Esophagus (tissue), 2 donors: Measurements from ENCODE around the gene ZNF423. TPM values are rescaled to one million over a fixed set of nuclear protein-coding genes. Genes with fewer than 3 reads are reported as not detected.

Experiments
- H3K27ac ChIP-seq, 2 donors: one replicate each; pipeline ENCODE4 v1.5.1; 2013; ENCODE audit warnings: low read depth in 2 of 2, mild to moderate bottlenecking in 2 of 2, inconsistent platforms in 1 of 2, low read length in 1 of 2, moderate library complexity in 1 of 2
- H3K27me3 ChIP-seq, 2 donors: one replicate each; pipeline ENCODE4 v1.6.1; 2013; ENCODE audit warnings: low read length in 2 of 2, control low read depth in 1 of 2, mild to moderate bottlenecking in 1 of 2; ENCODE audit not compliant: insufficient read depth in 2 of 2, control insufficient read depth in 1 of 2
- H3K36me3 ChIP-seq, 2 donors: one replicate each; pipeline ENCODE4 v1.6.1; 2013; ENCODE audit warnings: low read length in 1 of 2; ENCODE audit not compliant: control insufficient read depth in 2 of 2, insufficient read depth in 2 of 2
- H3K4me1 ChIP-seq, 2 donors: one replicate each; pipeline ENCODE4 v1.6.1; 2013; ENCODE audit warnings: low read length in 1 of 2; ENCODE audit not compliant: control insufficient read depth in 2 of 2, insufficient read depth in 2 of 2
- H3K4me3 ChIP-seq, 2 donors: one replicate each; pipeline ENCODE4 v1.5.1; 2013; ENCODE audit warnings: low read length in 2 of 2, mild to moderate bottlenecking in 2 of 2, low read depth in 1 of 2, moderate library complexity in 1 of 2
- H3K9me3 ChIP-seq, 2 donors: one replicate each; pipeline ENCODE4 v1.6.1; 2013; ENCODE audit warnings: mild to moderate bottlenecking in 2 of 2, low read depth in 1 of 2, low read length in 1 of 2, moderate library complexity in 1 of 2; ENCODE audit not compliant: control insufficient read depth in 2 of 2, insufficient read depth in 1 of 2
- WGBS, 2 donors: extraction: QIAGEN DNeasy Blood & Tissue Kit; methylation state at CpG; one replicate each; pipeline ENCODE4 v1.1.7; 2013; 5-methylcytosine and 5-hydroxymethylcytosine counted together
- polyA plus RNA-seq, 2 donors: library from polyadenylated mRNA; stranded (reverse); fragments of 200-250 nt; gene quantifications; one replicate each; pipeline ENCODE4 v1.2.3, GENCODE V29; 2013
- donor health status: healthy with polysubstance abuse.
- donor health status: Bipolar disorder and iron deficiency.

Gene ZNF423
- polyA plus RNA-seq, result under 1 TPM; 0.53 to 0.67 TPM

DNA sequence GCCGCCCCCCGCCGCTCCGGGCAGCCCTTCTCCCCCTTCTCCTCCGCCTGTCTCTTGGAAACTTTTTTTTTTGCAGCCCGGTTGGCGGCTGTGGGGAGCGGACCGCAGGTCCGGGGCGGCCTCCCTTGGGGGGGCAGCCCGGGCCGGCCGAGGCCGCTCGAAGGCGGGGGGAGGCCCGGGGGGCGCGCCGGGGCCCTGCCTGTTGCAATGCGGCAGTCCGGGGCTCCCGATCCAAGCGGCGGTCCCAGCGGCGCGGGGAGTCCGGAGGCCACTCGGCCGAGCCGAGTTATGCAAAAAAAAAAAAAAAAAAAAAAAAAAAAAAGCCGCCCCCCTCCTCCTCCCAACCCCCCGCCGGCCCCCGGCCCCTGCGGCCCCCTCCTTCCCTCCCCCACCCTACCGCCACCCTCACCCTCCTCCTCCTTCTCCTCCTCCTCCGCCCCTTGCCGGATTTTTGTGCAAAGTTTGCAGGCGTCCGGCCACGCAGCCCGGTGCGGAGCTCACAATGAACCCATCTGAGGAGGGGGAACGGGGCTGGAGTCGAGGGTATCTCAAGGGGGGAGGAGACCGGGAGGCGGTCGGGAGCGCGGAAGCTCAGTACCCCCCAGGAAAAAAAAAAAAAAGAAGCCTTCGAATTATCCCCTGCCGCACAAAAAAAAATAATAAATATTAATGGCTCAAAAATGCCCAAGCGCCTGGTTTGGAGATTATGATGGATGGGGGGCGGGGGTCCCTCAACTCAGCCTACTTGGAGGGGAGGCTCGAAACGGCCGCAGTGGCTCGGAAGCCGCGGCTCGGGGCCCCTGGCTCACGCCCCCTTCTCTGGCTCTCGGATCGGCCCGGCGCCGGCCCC is at the start of gene ZNF423:
Gene ZNF423, minus strand, starts transcription at position 291 of the 850 bp plus-strand sequence. CDS start 338 bp downstream, outside the sequence.
- H3K27ac ChIP-seq, result peak within 1 kb of the TSS; percentile 63 to 89
- peaks cover 0 to 3% of the 10 kb centered on the region in 2 donors for H3K4me1 ChIP-seq
- H3K27me3 ChIP-seq, result no peaks in the 10 kb centered on the region
- 1% methylated on average over 42 to 66 of the region's 70 CpGs for WGBS, 2 donors
- peak within 1 kb of the TSS; percentile 67 to 77 for H3K4me3 ChIP-seq
- no peaks in the 10 kb centered on the region for H3K9me3 ChIP-seq
- H3K36me3 ChIP-seq, result no peaks in the 10 kb centered on the region

DNA sequence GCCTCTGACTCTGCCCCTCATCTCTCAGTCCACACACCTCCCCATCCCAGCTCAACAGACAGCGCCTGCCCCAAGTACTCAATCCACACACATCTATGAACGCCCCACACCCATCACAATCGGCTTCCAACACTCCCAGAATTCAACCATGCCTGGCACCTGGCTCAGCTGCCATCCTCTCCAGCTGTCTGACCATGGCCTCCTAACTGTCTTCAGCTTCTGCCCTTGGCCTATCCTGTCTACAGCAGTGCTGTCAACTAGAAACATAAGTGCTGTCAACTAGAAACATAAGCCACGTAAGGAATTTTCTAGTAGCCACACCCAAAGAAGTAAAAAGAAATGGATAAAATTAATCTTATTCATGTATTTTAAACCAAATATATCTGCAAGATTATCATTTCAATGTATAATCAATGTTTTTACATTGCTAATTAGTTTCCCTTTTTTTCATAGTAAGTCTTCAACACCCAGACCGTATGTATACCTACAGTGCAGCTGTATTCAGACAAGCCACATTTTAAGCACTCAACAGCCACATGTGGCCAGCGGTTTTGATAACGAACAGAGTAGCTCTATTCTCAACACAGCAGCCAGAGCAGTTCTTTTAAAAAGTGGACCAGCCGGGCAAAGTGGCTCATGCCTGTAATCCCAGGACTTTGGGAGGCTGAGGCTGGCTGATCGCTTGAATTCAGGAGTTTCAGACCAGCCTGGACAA is 48.6 kb upstream of the ZNF423 start:
- H3K4me1 ChIP-seq, result no peaks in the 10 kb centered on the region
- no peak overlapping the region for H3K4me3 ChIP-seq
- no peaks in the 10 kb centered on the region for H3K9me3 ChIP-seq
- no peak overlapping the region for H3K27ac ChIP-seq
- 85 to 87% methylated on average over 9 of the region's 9 CpGs for WGBS, 2 donors
- H3K27me3 ChIP-seq, result no peaks in the 10 kb centered on the region
- H3K36me3 ChIP-seq, result no peaks in the 10 kb centered on the region

DNA sequence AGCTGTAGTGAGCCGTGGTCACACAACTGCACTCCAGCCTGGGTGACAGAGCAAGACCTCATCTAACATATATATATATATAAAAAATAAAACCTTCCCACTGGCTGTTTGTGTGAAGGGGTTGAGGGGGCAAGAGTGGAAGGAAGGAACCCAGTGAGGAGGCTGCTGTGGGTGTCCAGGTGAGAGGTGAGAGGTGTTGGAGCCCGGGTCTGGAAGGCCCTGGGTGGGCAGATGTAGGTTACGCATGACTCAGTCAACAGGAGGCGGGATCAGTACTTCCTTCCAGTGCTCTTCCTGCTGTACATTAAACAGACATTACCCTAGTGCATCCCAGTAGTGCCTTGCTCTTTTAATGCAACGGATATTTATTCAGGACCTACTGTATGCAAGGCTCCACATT is 47.0 kb upstream of the ZNF423 start:
- H3K36me3 ChIP-seq, result no peaks in the 10 kb centered on the region
- H3K4me1 ChIP-seq, result no peaks in the 10 kb centered on the region
- H3K27me3 ChIP-seq, result no peaks in the 10 kb centered on the region
- H3K9me3 ChIP-seq, result no peaks in the 10 kb centered on the region
- WGBS, 2 donors, result 76 to 78% methylated on average over 5 of the region's 5 CpGs
- no peak overlapping the region for H3K4me3 ChIP-seq
- H3K27ac ChIP-seq, result no peak overlapping the region

DNA sequence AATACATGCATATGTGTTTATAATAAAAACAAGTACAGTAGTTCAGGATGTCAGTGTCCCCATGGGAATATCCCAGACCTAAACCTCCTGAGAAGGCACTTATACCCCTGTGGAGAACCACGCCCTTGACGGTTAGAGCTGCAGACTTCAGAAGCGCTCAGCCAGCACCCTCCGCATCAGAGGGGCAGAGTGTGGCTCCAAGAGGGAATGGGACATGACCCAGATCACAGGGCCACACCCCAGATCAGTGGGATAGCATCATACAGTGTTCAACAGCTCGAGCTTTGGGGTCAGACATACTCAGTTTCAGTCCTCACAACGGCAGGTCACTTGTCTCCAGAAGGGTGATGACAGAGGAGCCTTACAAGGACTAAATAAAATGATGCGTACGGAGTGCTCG is 45.8 kb upstream of the ZNF423 start:
- 86 to 88% methylated on average over 9 of the region's 9 CpGs for WGBS, 2 donors
- Histone ChIP-seq H3K9me3 (no peaks in the 10 kb centered on the region), H3K27ac (no peak overlapping the region), H3K27me3 (no peaks in the 10 kb centered on the region), H3K4me3 (no peak overlapping the region), H3K4me1 (no peaks in the 10 kb centered on the region), H3K36me3 (no peaks in the 10 kb centered on the region)

DNA sequence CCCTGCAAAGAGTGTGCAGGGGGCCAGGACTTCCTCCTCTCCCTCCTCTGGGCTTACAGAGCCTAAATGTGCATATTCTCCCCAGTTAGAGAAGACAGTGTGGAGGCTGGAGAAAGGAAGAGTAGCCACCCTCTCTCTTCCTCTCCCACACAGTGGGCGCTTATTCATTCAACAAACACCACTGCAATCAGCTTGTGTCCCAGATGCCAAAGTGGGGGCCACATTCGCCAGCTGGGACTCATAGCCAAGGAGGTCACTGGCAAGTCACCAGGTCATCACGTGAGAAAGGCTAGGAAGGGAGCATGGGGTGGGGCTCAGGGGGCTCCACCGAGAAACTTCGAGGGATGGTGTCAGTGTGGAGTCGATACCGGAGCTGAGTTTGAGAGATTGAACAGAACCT is 45.0 kb upstream of the ZNF423 start:
- Histone ChIP-seq H3K4me3 (no peak overlapping the region), H3K27ac (no peak overlapping the region), H3K9me3 (no peaks in the 10 kb centered on the region), H3K4me1 (no peaks in the 10 kb centered on the region), H3K36me3 (no peaks in the 10 kb centered on the region), H3K27me3 (no peaks in the 10 kb centered on the region)
- 81 to 83% methylated on average over 7 of the region's 7 CpGs for WGBS, 2 donors

DNA sequence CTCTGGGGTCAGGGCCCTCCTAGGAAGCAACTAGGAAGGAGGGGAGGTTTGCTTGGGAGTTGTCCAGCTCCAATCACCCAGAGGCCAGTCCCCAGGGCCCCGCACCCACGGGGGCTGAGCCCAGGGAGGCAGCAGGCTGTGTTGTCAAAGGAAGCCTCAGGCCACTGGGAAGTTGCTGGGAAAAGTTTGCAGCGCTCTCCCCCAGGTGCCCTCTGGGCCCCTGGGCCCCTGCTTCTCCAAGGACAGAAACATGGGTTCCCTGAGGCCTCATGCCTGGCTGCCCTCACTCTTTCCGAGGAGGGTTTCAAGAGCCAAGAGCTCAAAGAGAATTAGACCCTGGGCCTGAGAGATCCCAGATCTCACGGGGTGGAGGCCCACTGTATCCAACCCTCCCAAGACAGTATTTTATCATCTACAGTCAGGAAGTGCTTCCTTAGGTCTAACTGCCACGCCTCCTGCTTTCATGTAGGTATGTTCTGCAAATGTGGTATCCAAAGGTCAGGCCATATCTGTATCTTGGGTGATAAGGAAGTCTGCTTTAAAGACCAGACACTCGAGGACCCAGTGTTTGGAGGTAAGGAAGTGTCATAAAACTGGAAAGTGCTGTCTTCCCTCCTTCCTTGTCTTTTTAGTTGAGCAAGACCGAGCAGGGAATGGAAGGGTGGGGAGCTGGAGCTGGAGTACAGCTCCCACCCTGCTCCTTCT is 44.2 kb upstream of the ZNF423 start:
- Histone ChIP-seq H3K27ac (no peak overlapping the region), H3K4me1 (no peaks in the 10 kb centered on the region), H3K9me3 (no peaks in the 10 kb centered on the region), H3K36me3 (no peaks in the 10 kb centered on the region), H3K4me3 (no peak overlapping the region), H3K27me3 (no peaks in the 10 kb centered on the region)
- WGBS, 2 donors, result 72 to 78% methylated on average over 8 of the region's 8 CpGs

DNA sequence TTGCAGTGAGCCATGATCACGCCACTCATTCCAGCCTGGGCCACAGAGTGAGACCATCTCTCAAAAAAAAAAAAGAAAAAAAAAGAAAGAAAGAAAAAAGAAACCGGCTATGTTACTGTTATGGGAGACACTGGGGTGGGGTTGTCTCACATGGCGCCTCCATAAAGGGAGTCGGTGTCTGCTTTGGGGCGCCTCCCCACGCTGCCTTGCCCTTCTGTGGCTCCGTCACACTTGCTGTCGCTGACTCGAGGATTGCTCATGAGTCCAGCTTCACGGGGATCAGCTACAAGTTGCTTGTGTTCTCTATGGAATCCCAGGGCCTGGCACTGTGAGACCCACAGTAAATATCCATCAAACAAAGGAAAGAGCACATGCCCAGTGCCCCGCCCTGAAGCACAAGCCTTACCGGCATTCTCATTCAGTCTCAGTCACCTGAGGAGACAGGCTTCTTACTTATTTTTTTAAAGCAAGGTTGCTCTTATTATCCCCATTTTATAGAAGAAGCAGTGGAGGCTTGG is 40.6 kb upstream of the ZNF423 start:
- no peaks in the 10 kb centered on the region for H3K27me3 ChIP-seq
- H3K4me1 ChIP-seq, result no peaks in the 10 kb centered on the region
- WGBS, 2 donors, result 65 to 73% methylated on average over 12 of the region's 12 CpGs
- H3K4me3 ChIP-seq, result no peak overlapping the region
- H3K36me3 ChIP-seq, result no peaks in the 10 kb centered on the region
- no peak overlapping the region for H3K27ac ChIP-seq
- no peaks in the 10 kb centered on the region for H3K9me3 ChIP-seq

DNA sequence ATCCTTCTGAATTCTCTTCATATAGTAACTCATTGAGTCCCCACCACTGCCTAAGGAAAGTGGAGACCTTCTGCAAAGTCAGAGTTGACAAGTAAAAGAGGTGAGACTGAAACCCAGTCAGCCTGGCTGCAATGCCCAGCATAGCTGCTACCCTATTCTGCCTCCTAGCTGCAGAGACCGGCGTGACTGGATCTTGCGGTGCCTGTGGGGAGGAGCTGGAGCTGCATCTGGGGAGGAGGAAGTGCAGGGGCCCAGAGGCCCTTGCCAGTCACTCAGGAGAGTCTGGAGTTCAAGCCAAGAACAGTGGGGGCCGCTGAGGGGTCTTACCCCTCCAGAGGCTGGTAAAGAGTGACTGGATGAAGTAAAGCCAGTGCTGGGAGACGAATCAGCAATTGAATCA is 35.0 kb upstream of the ZNF423 start:
- Histone ChIP-seq H3K27me3 (no peaks in the 10 kb centered on the region), H3K9me3 (peaks cover 6 to 7% of the 10 kb centered on the region in 2 donors), H3K4me1 (no peaks in the 10 kb centered on the region), H3K36me3 (no peaks in the 10 kb centered on the region), H3K4me3 (no peak overlapping the region), H3K27ac (no peak overlapping the region)
- 39 to 57% methylated on average over 5 of the region's 5 CpGs for WGBS, 2 donors

DNA sequence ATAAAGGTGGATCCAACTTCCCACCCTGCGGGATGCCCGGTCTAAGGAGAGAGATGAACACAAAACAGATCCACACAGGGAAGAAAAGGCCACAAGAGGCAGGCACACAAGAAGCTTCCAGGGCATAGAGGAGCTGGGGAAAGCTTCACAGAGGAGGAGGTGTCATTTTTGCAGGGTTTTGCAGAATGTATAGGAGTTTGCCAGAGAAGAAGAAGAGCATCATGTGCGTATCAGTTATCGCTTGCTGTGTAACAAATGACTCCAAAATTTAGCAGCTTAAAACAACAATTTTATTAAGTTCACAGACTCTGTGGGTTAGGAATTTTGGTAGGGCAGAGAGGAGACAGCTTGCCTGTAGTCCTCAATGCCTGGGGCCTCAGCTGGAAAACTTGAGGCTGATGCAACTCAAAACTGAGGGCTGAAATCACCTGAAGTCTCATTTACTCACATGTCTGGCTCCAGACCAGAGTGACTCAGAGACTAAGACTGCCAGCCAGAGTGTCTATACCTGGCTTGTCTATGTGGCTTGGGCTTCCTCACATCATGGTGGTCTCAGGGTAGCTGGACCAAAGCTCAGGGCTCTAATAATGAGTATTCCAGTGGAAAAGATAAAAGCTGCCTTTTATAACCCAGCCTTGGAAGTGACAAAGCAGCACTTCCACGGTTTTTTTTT is 33.9 kb upstream of the ZNF423 start:
- H3K27me3 ChIP-seq, result no peaks in the 10 kb centered on the region
- H3K4me3 ChIP-seq, result no peak overlapping the region
- H3K36me3 ChIP-seq, result no peaks in the 10 kb centered on the region
- peaks cover 6 to 7% of the 10 kb centered on the region in 2 donors for H3K9me3 ChIP-seq
- no peak overlapping the region for H3K27ac ChIP-seq
- no peaks in the 10 kb centered on the region for H3K4me1 ChIP-seq
- WGBS, 2 donors, result 95 to 96% methylated on average over 5 of the region's 5 CpGs
